ENCODE data around the gene HNRNPR. TPM values are rescaled to one million over a fixed set of nuclear protein-coding genes. Genes with fewer than 3 reads are reported as not detected.

Gene HNRNPR
- total RNA-seq, 4 donors from 2014 or later: 59.8 to 75.7 (median 69.4) TPM

DNA sequence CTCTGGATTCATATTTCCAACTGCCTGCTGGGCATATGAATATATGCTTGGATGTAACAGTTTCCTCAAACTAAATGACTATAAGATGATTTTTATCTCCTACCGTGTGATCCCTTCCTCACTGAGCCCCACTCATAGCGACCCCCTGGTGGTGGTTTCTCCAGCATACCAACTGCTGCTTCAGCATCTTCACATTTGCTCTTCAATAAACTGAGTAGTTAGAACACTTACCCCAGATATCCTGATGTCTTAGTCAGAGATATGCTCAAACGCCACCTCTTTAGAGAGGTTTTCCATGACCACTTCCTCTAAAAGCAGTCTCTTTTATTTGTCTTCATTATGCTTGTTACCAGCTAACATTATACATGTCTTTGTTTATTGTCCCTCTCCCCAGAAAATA lies 10.2 kb upstream of the HNRNPR start:
- H3K9me3 ChIP-seq: no peaks in the 10 kb centered on the region
- no peak overlapping the region for H3K4me3 ChIP-seq
- H3K27ac ChIP-seq (replicated peaks in 1 of 4): no peak overlapping the region
- peaks cover 0 to 9% (median 3%) of the 10 kb centered on the region in 4 donors for H3K36me3 ChIP-seq
- TF ChIP-seq, protein P1, sequence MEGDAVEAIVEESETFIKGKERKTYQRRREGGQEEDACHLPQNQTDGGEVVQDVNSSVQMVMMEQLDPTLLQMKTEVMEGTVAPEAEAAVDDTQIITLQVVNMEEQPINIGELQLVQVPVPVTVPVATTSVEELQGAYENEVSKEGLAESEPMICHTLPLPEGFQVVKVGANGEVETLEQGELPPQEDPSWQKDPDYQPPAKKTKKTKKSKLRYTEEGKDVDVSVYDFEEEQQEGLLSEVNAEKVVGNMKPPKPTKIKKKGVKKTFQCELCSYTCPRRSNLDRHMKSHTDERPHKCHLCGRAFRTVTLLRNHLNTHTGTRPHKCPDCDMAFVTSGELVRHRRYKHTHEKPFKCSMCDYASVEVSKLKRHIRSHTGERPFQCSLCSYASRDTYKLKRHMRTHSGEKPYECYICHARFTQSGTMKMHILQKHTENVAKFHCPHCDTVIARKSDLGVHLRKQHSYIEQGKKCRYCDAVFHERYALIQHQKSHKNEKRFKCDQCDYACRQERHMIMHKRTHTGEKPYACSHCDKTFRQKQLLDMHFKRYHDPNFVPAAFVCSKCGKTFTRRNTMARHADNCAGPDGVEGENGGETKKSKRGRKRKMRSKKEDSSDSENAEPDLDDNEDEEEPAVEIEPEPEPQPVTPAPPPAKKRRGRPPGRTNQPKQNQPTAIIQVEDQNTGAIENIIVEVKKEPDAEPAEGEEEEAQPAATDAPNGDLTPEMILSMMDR (IDR thresholded peaks at IDR 0.05): no peak
- TF ChIP-seq POLR2AphosphoS5 (IDR thresholded peaks at IDR 0.05): no peak
- TF ChIP-seq EP300 (IDR thresholded peaks at IDR 0.05): no peak
- TF ChIP-seq POLR2A (IDR thresholded peaks at IDR 0.05; ENCODE audit: low read depth): no peak
- WGBS: 61% methylated on average over 3 of the region's 3 CpGs
- H3K4me1 ChIP-seq: peaks cover 0 to 9% (median 4%) of the 10 kb centered on the region in 4 donors
- no peak for DNase-seq (ENCODE audit: extremely low spot score)
- no peaks in the 10 kb centered on the region for H3K27me3 ChIP-seq
- intact Hi-C loops (cut with DNase I): no loop called here

DNA sequence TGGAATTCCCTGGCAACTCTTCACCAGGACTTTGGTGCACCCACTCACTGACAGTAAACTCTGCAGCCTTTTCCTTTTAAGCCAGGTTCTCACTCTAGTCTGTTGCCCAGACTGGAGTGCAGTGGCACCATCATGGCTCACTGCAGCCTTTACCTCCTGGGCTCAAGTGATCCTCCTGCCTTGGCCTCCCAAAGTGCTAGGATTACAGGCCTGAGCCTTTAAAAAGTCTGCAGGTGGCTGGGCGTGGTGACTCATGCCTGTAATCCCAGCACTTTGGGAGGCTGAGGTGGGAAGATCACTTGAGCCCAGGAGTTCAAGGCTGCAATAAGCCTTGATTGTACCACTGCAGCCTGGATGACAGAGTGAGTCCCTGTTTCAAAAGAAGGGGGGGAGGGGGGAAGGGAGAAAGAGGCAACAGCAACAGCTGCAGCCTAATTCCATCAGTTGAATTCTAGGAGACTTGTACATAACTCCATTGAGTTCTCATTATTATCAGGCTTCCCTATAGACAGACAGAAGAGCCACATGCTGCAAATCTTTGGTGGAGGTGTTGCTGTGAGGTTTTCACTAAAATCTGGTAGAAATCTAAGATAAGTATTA lies 8.1 kb upstream of the HNRNPR start:
- WGBS: 100% methylated on average over 1 of the region's 1 CpG
- Histone ChIP-seq H3K4me3 (no peak overlapping the region), H3K36me3 (no peaks in the 10 kb centered on the region), H3K4me1 (peaks cover 0 to 1% (median 0%) of the 10 kb centered on the region in 4 donors), H3K9me3 (no peaks in the 10 kb centered on the region), H3K27me3 (no peaks in the 10 kb centered on the region), H3K27ac (replicated peaks in 1 of 4) (no peak overlapping the region)
- intact Hi-C loops (cut with DNase I): no loop called here
- TF ChIP-seq, protein P1 (IDR thresholded peaks at IDR 0.05): no peak
- TF ChIP-seq EP300 (IDR thresholded peaks at IDR 0.05): no peak
- TF ChIP-seq POLR2AphosphoS5 (IDR thresholded peaks at IDR 0.05): no peak
- no peak for TF ChIP-seq POLR2A (IDR thresholded peaks at IDR 0.05; ENCODE audit: low read depth)
- DNase-seq (ENCODE audit: extremely low spot score): no peak

DNA sequence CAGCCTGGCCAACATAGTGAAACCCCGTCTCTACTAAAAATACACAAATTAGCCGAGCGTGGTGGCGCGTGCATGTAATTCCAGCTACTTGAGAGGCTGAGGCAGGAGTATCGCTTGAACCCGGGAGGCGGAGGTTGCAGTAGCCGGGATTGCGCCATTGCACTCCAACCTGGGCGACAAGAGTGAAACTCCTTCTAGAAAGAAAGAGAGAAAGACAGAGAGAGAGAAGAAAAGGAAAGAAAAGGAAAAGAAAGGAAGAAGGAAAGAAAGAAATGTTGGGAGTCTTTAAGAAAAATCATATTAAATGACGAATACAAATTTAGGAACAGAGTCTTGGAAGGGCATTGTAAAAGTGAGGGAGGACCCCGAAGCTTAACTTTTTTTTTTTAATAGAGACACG lies 1.8 kb upstream of the HNRNPR start:
- Histone ChIP-seq H3K27ac (replicated peaks in 1 of 4) (no peak overlapping the region), H3K36me3 (no peaks in the 10 kb centered on the region), H3K4me3 (no peak overlapping the region), H3K4me1 (peaks cover 22 to 34% (median 31%) of the 10 kb centered on the region in 4 donors), H3K27me3 (no peaks in the 10 kb centered on the region), H3K9me3 (no peaks in the 10 kb centered on the region)
- 97% methylated on average over 14 of the region's 14 CpGs for WGBS
- no peak for DNase-seq (ENCODE audit: extremely low spot score)
- intact Hi-C loops (cut with DNase I): loop anchor here (2.0 to 10.0 kb wide), 2 partner anchors 59 to 189 kb away; partner anchors contain the start of gene E2F2
- TF ChIP-seq POLR2AphosphoS5 (IDR thresholded peaks at IDR 0.05) (no peak), EP300 (IDR thresholded peaks at IDR 0.05) (no peak), POLR2A (IDR thresholded peaks at IDR 0.05; ENCODE audit: low read depth) (no peak)
- TF ChIP-seq, protein P1 (IDR thresholded peaks at IDR 0.05): no peak

DNA sequence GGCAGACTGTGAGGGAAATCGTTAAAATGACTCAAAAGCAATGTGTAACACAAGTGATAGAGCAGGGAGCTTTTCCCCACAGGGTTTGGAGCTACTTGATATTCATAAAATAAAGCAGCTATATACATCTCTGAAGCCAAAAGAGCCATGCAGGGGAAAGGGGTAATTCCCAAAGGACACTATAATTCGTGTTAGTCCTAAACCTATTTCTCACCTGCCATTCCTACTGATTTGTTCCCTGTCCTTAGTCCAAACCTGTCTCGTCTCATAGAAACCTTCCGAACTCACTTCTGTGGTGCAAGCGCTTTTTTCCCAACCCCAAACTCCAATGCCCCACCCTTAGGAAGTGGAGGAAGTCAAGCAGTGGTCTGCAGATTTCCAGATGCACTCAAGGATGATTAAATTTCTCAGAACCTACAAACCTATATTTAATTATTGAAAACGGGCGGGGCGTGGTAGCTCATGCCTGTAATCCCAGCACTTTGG lies 946 bp upstream of the HNRNPR start:
- H3K4me3 ChIP-seq: peak overlapping the region; percentile 76 to 94 (median 83)
- H3K27ac ChIP-seq (replicated peaks in 1 of 4): peak overlapping the region; percentile 95 to 100 (median 96)
- peaks cover 31 to 43% (median 40%) of the 10 kb centered on the region in 4 donors for H3K4me1 ChIP-seq
- intact Hi-C loops (cut with DNase I): loop anchor here (1.0 to 10.0 kb wide), 3 partner anchors 23 to 190 kb away; partner anchors contain the start of gene E2F2
- no peak for DNase-seq (ENCODE audit: extremely low spot score)
- WGBS: 17% methylated on average over 8 of the region's 8 CpGs
- H3K36me3 ChIP-seq: no peaks in the 10 kb centered on the region
- H3K27me3 ChIP-seq: no peaks in the 10 kb centered on the region
- TF ChIP-seq, protein P1 (IDR thresholded peaks at IDR 0.05): no peak
- TF ChIP-seq EP300 (IDR thresholded peaks at IDR 0.05) (no peak), POLR2A (IDR thresholded peaks at IDR 0.05; ENCODE audit: low read depth) (no peak), POLR2AphosphoS5 (IDR thresholded peaks at IDR 0.05) (no peak)
- no peaks in the 10 kb centered on the region for H3K9me3 ChIP-seq
